Endodermal cell (in vitro differentiated cells): ENCODE results near the gene GBF1. TPM values are rescaled to one million over a fixed set of nuclear protein-coding genes. Genes with fewer than 3 reads are reported as not detected.
A peak's percentile ranks its signal among the peaks of the same experiment; 100 is the strongest.

ENCODE experiments used
- DNase-seq: peaks from one replicate; pipeline ENCODE4 v3.0.0-alpha.2; 2017
- H3K27ac ChIP-seq: 2 replicates; pipeline ENCODE4 v1.5.1; 2013; ENCODE audit warnings: mild to moderate bottlenecking, low read depth, low read length, moderate library complexity
- H3K27me3 ChIP-seq: 2 replicates; pipeline ENCODE4 v1.6.1; 2013; ENCODE audit warnings: mild to moderate bottlenecking, low read length, moderate library complexity; ENCODE audit not compliant: insufficient read depth, control insufficient read depth, poor library complexity, severe bottlenecking
- H3K36me3 ChIP-seq: 2 replicates; pipeline ENCODE4 v1.7.0; 2013; ENCODE audit warnings: mild to moderate bottlenecking, low read length, moderate library complexity; ENCODE audit not compliant: control insufficient read depth, insufficient read depth
- H3K4me1 ChIP-seq: one replicate; pipeline ENCODE4 v1.7.0; 2013; ENCODE audit warnings: low read length; ENCODE audit not compliant: control insufficient read depth, insufficient read depth
- H3K4me3 ChIP-seq: 2 replicates; pipeline ENCODE4 v1.5.1; 2013; ENCODE audit warnings: mild to moderate bottlenecking, low read length, moderate library complexity
- H3K9ac ChIP-seq: 2 replicates; pipeline ENCODE4 v1.6.1; 2013; ENCODE audit warnings: mild to moderate bottlenecking, low read length, moderate library complexity; ENCODE audit not compliant: poor library complexity, severe bottlenecking; ENCODE audit errors: extremely low read depth
- H3K9me3 ChIP-seq: 2 replicates; pipeline ENCODE4 v1.6.1; 2013; ENCODE audit warnings: mild to moderate bottlenecking, low read length, moderate library complexity; ENCODE audit not compliant: control insufficient read depth
- H3K27ac Mint-ChIP-seq: 2 replicates; pipeline ENCODE4 v1.8.0; 2020; ENCODE audit warnings: mixed read lengths
- H3K27me3 Mint-ChIP-seq: 2 replicates; pipeline ENCODE4 v1.8.0; 2021; ENCODE audit warnings: mild to moderate bottlenecking, mixed read lengths; ENCODE audit not compliant: insufficient read depth
- H3K36me3 Mint-ChIP-seq: 2 replicates; pipeline ENCODE4 v1.8.0; 2020; ENCODE audit warnings: low read depth, mixed read lengths
- H3K4me1 Mint-ChIP-seq: 2 replicates; pipeline ENCODE4 v1.8.0; 2020; ENCODE audit warnings: mixed read lengths
- H3K4me3 Mint-ChIP-seq: 2 replicates; pipeline ENCODE4 v1.8.0; 2020; ENCODE audit warnings: mild to moderate bottlenecking, moderate library complexity, mixed read lengths
- H3K9me3 Mint-ChIP-seq: 2 replicates; pipeline ENCODE4 v1.8.0; 2020; ENCODE audit warnings: mild to moderate bottlenecking, mixed read lengths
- CTCF ChIP-seq: fragments of 200-600 bp; sonication (generic); conservative IDR thresholded peaks from 2 replicates; pipeline ENCODE4 v1.5.0; 2021; ENCODE audit warnings: antibody characterized with exemption, mild to moderate bottlenecking
- WGBS, 2 experiments: methylation state at CpG; one replicate each; pipeline versions ENCODE4 v1.1.5 to v1.1.7; 2013; ENCODE audit warnings: missing lambda C conversion rate in 2 of 2, mixed read lengths in 1 of 2; ENCODE audit not compliant: insufficient coverage in 1 of 2, insufficient read length in 1 of 2; 5-methylcytosine and 5-hydroxymethylcytosine counted together
- total RNA-seq, 2 donors: library from RNA; stranded (reverse); fragmentation: NEBNext Ultra II Directional in 1 of 2; extraction: Animal tissue kit (Norgen Biotek cat#: 25700) in 1 of 2; gene quantifications; 2 replicates in 1 of 2; 3 replicates in 1 of 2; pipeline ENCODE4 v1.2.1, GENCODE V29; 2021

Gene GBF1
- total RNA-seq, 2 donors from 2014 or later = 31.1 to 31.4 TPM

DNA sequence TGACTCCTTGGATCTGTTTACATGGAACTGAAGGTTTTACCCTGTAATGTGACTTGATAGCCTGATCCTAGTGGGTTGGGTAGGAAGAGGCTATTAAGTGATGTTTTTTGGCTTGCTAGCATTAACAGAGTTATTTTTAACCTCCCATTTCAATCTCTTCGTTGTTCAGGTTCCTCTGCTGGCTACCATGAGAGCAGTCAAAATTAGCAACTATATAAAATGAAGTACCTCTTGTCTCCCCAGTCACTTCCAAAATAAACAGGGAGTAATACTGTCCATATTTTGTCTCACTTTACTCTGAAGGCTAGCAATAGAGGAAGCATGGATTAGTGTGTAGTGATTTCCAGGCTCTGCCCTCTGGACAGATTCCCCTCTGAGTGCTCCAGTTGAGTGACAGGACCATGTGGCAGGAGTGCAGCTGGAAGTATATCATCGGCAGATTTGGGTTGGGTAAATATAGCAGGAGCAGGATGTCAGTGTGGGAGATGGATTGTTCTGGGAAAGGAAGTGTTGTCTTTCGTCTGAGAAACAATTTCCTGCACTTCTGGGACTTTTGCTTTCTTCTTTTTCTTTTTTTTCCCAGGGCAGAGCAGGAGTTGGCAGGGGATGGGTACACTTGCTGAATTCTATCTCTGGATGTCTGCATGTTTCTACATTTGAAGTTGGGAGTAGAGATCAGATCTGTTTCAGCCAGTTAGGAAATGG is 35.2 kb downstream of the GBF1 start:
- no peaks in the 10 kb centered on the region for H3K9me3 Mint-ChIP-seq
- no peaks in the 10 kb centered on the region for H3K27me3 ChIP-seq
- no peak for TF ChIP-seq CTCF
- H3K4me1 ChIP-seq = peaks cover 8% of the 10 kb centered on the region
- H3K9ac ChIP-seq = no peak overlapping the region
- no peaks in the 10 kb centered on the region for H3K9me3 ChIP-seq
- no peak overlapping the region for H3K27ac Mint-ChIP-seq
- H3K27me3 Mint-ChIP-seq = no peaks in the 10 kb centered on the region
- peak overlapping the region; percentile 46 for H3K4me3 ChIP-seq
- H3K4me1 Mint-ChIP-seq = peaks cover 15% of the 10 kb centered on the region
- DNase-seq = no peak
- H3K4me3 Mint-ChIP-seq = no peak overlapping the region
- 84 to 89% methylated on average over 3 of the region's 3 CpGs for WGBS, 2 experiments
- peaks cover 10% of the 10 kb centered on the region for H3K36me3 Mint-ChIP-seq
- peak overlapping the region; percentile 62 for H3K27ac ChIP-seq
- peaks cover 6% of the 10 kb centered on the region for H3K36me3 ChIP-seq

- Histone ChIP-seq H3K4me3 (peak overlapping the region; percentile 46), H3K4me1 (peaks cover 8% of the 10 kb centered on the region), H3K36me3 (peaks cover 6% of the 10 kb centered on the region), H3K9me3 (no peaks in the 10 kb centered on the region), H3K27me3 (no peaks in the 10 kb centered on the region), H3K9ac (no peak overlapping the region), H3K27ac (peak overlapping the region; percentile 62)
- WGBS, 2 experiments = 84 to 100% methylated on average over 2 to 3 of the region's 3 CpGs
- H3K4me3 Mint-ChIP-seq = no peak overlapping the region
- TF ChIP-seq CTCF = no peak
- H3K27ac Mint-ChIP-seq = no peak overlapping the region
- no peaks in the 10 kb centered on the region for H3K27me3 Mint-ChIP-seq
- no peak for DNase-seq
- H3K9me3 Mint-ChIP-seq = no peaks in the 10 kb centered on the region
- peaks cover 15% of the 10 kb centered on the region for H3K4me1 Mint-ChIP-seq
- peaks cover 10% of the 10 kb centered on the region for H3K36me3 Mint-ChIP-seq
Observed at GRCh38 chr10:102281102-102281487, 35.8 kb downstream of the GBF1 start.

GRCh38 chr10:102283488-102283887 is 38.2 kb downstream of the GBF1 start:
- Histone ChIP-seq H3K4me3 (no peak overlapping the region), H3K27me3 (no peaks in the 10 kb centered on the region), H3K9me3 (no peaks in the 10 kb centered on the region), H3K9ac (no peak overlapping the region), H3K27ac (no peak overlapping the region), H3K4me1 (peaks cover 8% of the 10 kb centered on the region), H3K36me3 (peaks cover 5% of the 10 kb centered on the region)
- H3K4me1 Mint-ChIP-seq = peaks cover 15% of the 10 kb centered on the region
- DNase-seq = no peak
- no peaks in the 10 kb centered on the region for H3K27me3 Mint-ChIP-seq
- H3K27ac Mint-ChIP-seq = no peak overlapping the region
- no peak overlapping the region for H3K4me3 Mint-ChIP-seq
- H3K9me3 Mint-ChIP-seq = no peaks in the 10 kb centered on the region
- no peak for TF ChIP-seq CTCF
- H3K36me3 Mint-ChIP-seq = peaks cover 8% of the 10 kb centered on the region
- WGBS, 2 experiments = 57 to 63% methylated on average over 2 of the region's 2 CpGs
